Effector memory CD8-positive, alpha-beta T cell (primary cell): ENCODE measurements around the gene KCNQ5.
"Not testable (repeated sequence)": the region's sequence is repeated elsewhere in the genome, so short reads cannot be mapped to it uniquely, and the experiment has no call there.

Source experiments
- ATAC-seq: fragments of 150-1000 bp; cut with Tn5 transposase; replicated peaks from 2 replicates; pipeline ENCODE4 v1.10.0; 2021; ENCODE audit warnings: mild to moderate bottlenecking, moderate library complexity
- DNase-seq, 3 experiments: peaks; one replicate each; pipeline ENCODE4 v3.0.0; 2021
- H3K27ac Mint-ChIP-seq, 2 donors: one replicate each; pipeline ENCODE4 v1.8.0; 2022; ENCODE audit warnings: mild to moderate bottlenecking in 2 of 2, mixed read lengths in 2 of 2, moderate library complexity in 2 of 2
- H3K27me3 Mint-ChIP-seq, 2 donors: one replicate each; pipeline ENCODE4 v1.8.0; 2022; ENCODE audit warnings: mixed read lengths in 2 of 2
- H3K36me3 Mint-ChIP-seq: one replicate; pipeline ENCODE4 v1.8.0; 2022; ENCODE audit warnings: mild to moderate bottlenecking, moderate library complexity, mixed read lengths; ENCODE audit not compliant: insufficient read depth
- H3K4me1 Mint-ChIP-seq, 2 donors: one replicate each; pipeline ENCODE4 v1.8.0; 2022; ENCODE audit warnings: low read depth in 2 of 2, mixed read lengths in 2 of 2
- H3K4me3 Mint-ChIP-seq, 2 donors: one replicate each; pipeline ENCODE4 v1.8.0; 2022; ENCODE audit warnings: mild to moderate bottlenecking in 2 of 2, mixed read lengths in 2 of 2, moderate library complexity in 2 of 2
- H3K9me3 Mint-ChIP-seq, 2 donors: one replicate each; pipeline ENCODE4 v1.8.0; 2022; ENCODE audit warnings: mixed read lengths in 2 of 2

Gene KCNQ5

GRCh38 chr6:73156793-73157767 lies 535.2 kb downstream of the KCNQ5 start:
- H3K27ac Mint-ChIP-seq: no peak overlapping the region
- no peak for DNase-seq
- H3K9me3 Mint-ChIP-seq: no peaks in the 10 kb centered on the region
- H3K4me3 Mint-ChIP-seq: no peak overlapping the region
- no peaks in the 10 kb centered on the region for H3K27me3 Mint-ChIP-seq
- H3K36me3 Mint-ChIP-seq: no peaks in the 10 kb centered on the region
- no peaks in the 10 kb centered on the region for H3K4me1 Mint-ChIP-seq
- ATAC-seq: no peak

GRCh38 chr6:73157870-73158269 lies 536.0 kb downstream of the KCNQ5 start:
- no peak overlapping the region for H3K4me3 Mint-ChIP-seq
- H3K27ac Mint-ChIP-seq: no peak overlapping the region
- ATAC-seq (no peak), DNase-seq (no peak)
- H3K9me3 Mint-ChIP-seq: no peaks in the 10 kb centered on the region
- no peaks in the 10 kb centered on the region for H3K36me3 Mint-ChIP-seq
- no peaks in the 10 kb centered on the region for H3K4me1 Mint-ChIP-seq
- H3K27me3 Mint-ChIP-seq: no peaks in the 10 kb centered on the region

GRCh38 chr6:73169111-73169510 lies 547.2 kb downstream of the KCNQ5 start:
- H3K4me3 Mint-ChIP-seq: no peak overlapping the region
- H3K27me3 Mint-ChIP-seq: no peaks in the 10 kb centered on the region
- H3K27ac Mint-ChIP-seq: no peak overlapping the region
- DNase-seq (no peak), ATAC-seq (no peak)
- no peaks in the 10 kb centered on the region for H3K9me3 Mint-ChIP-seq
- H3K4me1 Mint-ChIP-seq: no peaks in the 10 kb centered on the region
- no peaks in the 10 kb centered on the region for H3K36me3 Mint-ChIP-seq

- no peaks in the 10 kb centered on the region for H3K4me1 Mint-ChIP-seq
- H3K36me3 Mint-ChIP-seq: no peaks in the 10 kb centered on the region
- no peak overlapping the region for H3K27ac Mint-ChIP-seq
- DNase-seq (no peak), ATAC-seq (no peak)
- no peaks in the 10 kb centered on the region for H3K9me3 Mint-ChIP-seq
- no peak overlapping the region for H3K4me3 Mint-ChIP-seq
- H3K27me3 Mint-ChIP-seq: no peaks in the 10 kb centered on the region
These were observed 547.8 kb downstream of the KCNQ5 start for GRCh38 chr6:73169633-73170032.

GRCh38 chr6:73174646-73175045 lies 552.8 kb downstream of the KCNQ5 start:
- Mint-ChIP-seq H3K4me3 (no peak overlapping the region), H3K4me1 (no peaks in the 10 kb centered on the region), H3K36me3 (no peaks in the 10 kb centered on the region), H3K9me3 (no peaks in the 10 kb centered on the region), H3K27me3 (no peaks in the 10 kb centered on the region), H3K27ac (no peak overlapping the region)
- ATAC-seq: no peak
- no peak for DNase-seq

GRCh38 chr6:73176057-73176456 lies 554.2 kb downstream of the KCNQ5 start:
- Mint-ChIP-seq H3K27ac (no peak overlapping the region), H3K9me3 (no peaks in the 10 kb centered on the region), H3K4me1 (peaks cover 0 to 3% of the 10 kb centered on the region in 2 donors), H3K36me3 (peaks cover 4% of the 10 kb centered on the region), H3K27me3 (no peaks in the 10 kb centered on the region), H3K4me3 (no peak overlapping the region)
- no peak for ATAC-seq
- DNase-seq: no peak

- no peak overlapping the region for H3K4me3 Mint-ChIP-seq
- no peaks in the 10 kb centered on the region for H3K27me3 Mint-ChIP-seq
- H3K4me1 Mint-ChIP-seq: peaks cover 0 to 3% of the 10 kb centered on the region in 2 donors
- peaks cover 4% of the 10 kb centered on the region for H3K36me3 Mint-ChIP-seq
- DNase-seq: no peak
- no peak for ATAC-seq
- H3K9me3 Mint-ChIP-seq: no peaks in the 10 kb centered on the region
- H3K27ac Mint-ChIP-seq: no peak overlapping the region
These were observed 555.5 kb downstream of the KCNQ5 start for GRCh38 chr6:73177221-73177944.

- Mint-ChIP-seq H3K27me3 (no peaks in the 10 kb centered on the region), H3K9me3 (no peaks in the 10 kb centered on the region), H3K4me3 (peak overlapping the region in 1 of 2 donors; percentile 17), H3K27ac (no peak overlapping the region), H3K4me1 (peaks cover 0 to 3% of the 10 kb centered on the region in 2 donors), H3K36me3 (peaks cover 4% of the 10 kb centered on the region)
- no peak for ATAC-seq
- no peak for DNase-seq
These were observed 558.3 kb downstream of the KCNQ5 start for GRCh38 chr6:73180076-73180738.

- Mint-ChIP-seq H3K36me3 (peaks cover 4% of the 10 kb centered on the region), H3K4me3 (peak overlapping the region; percentile 17 to 28), H3K4me1 (peaks cover 0 to 3% of the 10 kb centered on the region in 2 donors), H3K27ac (no peak overlapping the region), H3K27me3 (no peaks in the 10 kb centered on the region), H3K9me3 (no peaks in the 10 kb centered on the region)
- DNase-seq (peak; percentile 3 to 10 (median 7)), ATAC-seq (peak; percentile 87)
These were observed 559.1 kb downstream of the KCNQ5 start for GRCh38 chr6:73180763-73181619.

- no peak overlapping the region for H3K4me3 Mint-ChIP-seq
- H3K27ac Mint-ChIP-seq: no peak overlapping the region
- H3K4me1 Mint-ChIP-seq: peaks cover 0 to 3% of the 10 kb centered on the region in 2 donors
- H3K36me3 Mint-ChIP-seq: peaks cover 4% of the 10 kb centered on the region
- no peak for ATAC-seq
- H3K27me3 Mint-ChIP-seq: no peaks in the 10 kb centered on the region
- DNase-seq: no peak
- H3K9me3 Mint-ChIP-seq: no peaks in the 10 kb centered on the region
These were observed 560.2 kb downstream of the KCNQ5 start for GRCh38 chr6:73182021-73182607.

GRCh38 chr6:73193302-73193701 lies 571.4 kb downstream of the KCNQ5 start:
- not testable (repeated sequence) for H3K9me3 Mint-ChIP-seq, ATAC-seq, H3K36me3 Mint-ChIP-seq, H3K27ac Mint-ChIP-seq, H3K27me3 Mint-ChIP-seq, H3K4me3 Mint-ChIP-seq, DNase-seq, H3K4me1 Mint-ChIP-seq

- Mint-ChIP-seq H3K27ac (no peak overlapping the region), H3K4me1 (peaks cover 0 to 2% of the 10 kb centered on the region in 2 donors), H3K27me3 (no peaks in the 10 kb centered on the region), H3K36me3 (no peaks in the 10 kb centered on the region), H3K4me3 (no peak overlapping the region), H3K9me3 (no peaks in the 10 kb centered on the region)
- DNase-seq: no peak
- no peak for ATAC-seq
These were observed 572.9 kb downstream of the KCNQ5 start for GRCh38 chr6:73194744-73195143.
